Naive thymus-derived CD4-positive, alpha-beta T cell (primary cell): ENCODE measurements around the gene KRT80. TPM values are rescaled to one million over a fixed set of nuclear protein-coding genes. Genes with fewer than 3 reads are reported as not detected.

ENCODE experiments used
- ATAC-seq: fragments of 150-1000 bp; cut with Tn5 transposase; 2 replicates; pipeline ENCODE4 v1.10.0; 2021; ENCODE audit warnings: mild to moderate bottlenecking, moderate library complexity
- CTCF ChIA-PET: fragments of 350-600 bp; sonication (Branson Sonifier 250); formaldehyde crosslinking; loops from one replicate; lab custom pipeline; 2021; ENCODE audit warnings: antibody characterized with exemption; lab: Charles Lee
- POLR2A ChIA-PET: fragments of 350-600 bp; sonication (Branson Sonifier 250); formaldehyde crosslinking; loops from one replicate; lab custom pipeline; 2021; ENCODE audit warnings: antibody characterized with exemption, inconsistent platforms; lab: Charles Lee
- DNase-seq, 9 donors: peaks; one replicate each; pipeline versions ENCODE4 v3.0.0 to v3.0.0-alpha.2; 2020 to 2022; ENCODE audit warnings: mixed read lengths in 1 of 9
- H3K27ac ChIP-seq: one replicate; pipeline ENCODE4 v1.7.0; 2013; ENCODE audit warnings: mild to moderate bottlenecking, low read depth, low read length, moderate library complexity
- H3K27me3 ChIP-seq, 2 donors: one replicate each; pipeline ENCODE4 v1.7.0; 2013; ENCODE audit warnings: low read length in 2 of 2, mild to moderate bottlenecking in 2 of 2, moderate library complexity in 2 of 2; ENCODE audit not compliant: control insufficient read depth in 2 of 2, insufficient read depth in 2 of 2
- H3K36me3 ChIP-seq, 3 experiments: 1 replicate in 2 of 3; 2 replicates in 1 of 3; pipeline ENCODE4 v1.7.0; 2013; ENCODE audit warnings: low read length in 3 of 3, mild to moderate bottlenecking in 3 of 3, moderate library complexity in 1 of 3; ENCODE audit not compliant: insufficient read depth in 3 of 3, control insufficient read depth in 2 of 3
- H3K4me1 ChIP-seq, 2 donors: one replicate each; pipeline ENCODE4 v1.7.0; 2013; ENCODE audit warnings: low read length in 2 of 2, mild to moderate bottlenecking in 2 of 2, moderate library complexity in 1 of 2; ENCODE audit not compliant: control insufficient read depth in 2 of 2, insufficient read depth in 2 of 2
- H3K4me3 ChIP-seq: 2 replicates; pipeline ENCODE4 v1.7.0; 2013; ENCODE audit warnings: mild to moderate bottlenecking, low read length
- H3K9me3 ChIP-seq, 3 experiments: 1 replicate in 2 of 3; 2 replicates in 1 of 3; pipeline ENCODE4 v1.7.0; 2013; ENCODE audit warnings: low read length in 3 of 3; ENCODE audit not compliant: control insufficient read depth in 2 of 3
- H3K27ac Mint-ChIP-seq, 9 donors: one replicate each; pipeline ENCODE4 v1.8.0; 2020 to 2022; ENCODE audit warnings: mixed read lengths in 9 of 9, mild to moderate bottlenecking in 8 of 9, moderate library complexity in 5 of 9, inconsistent platforms in 2 of 9
- H3K27me3 Mint-ChIP-seq, 5 donors: one replicate each; pipeline ENCODE4 v1.8.0; 2021 to 2022; ENCODE audit warnings: mixed read lengths in 5 of 5, mild to moderate bottlenecking in 1 of 5
- H3K36me3 Mint-ChIP-seq, 5 donors: one replicate each; pipeline ENCODE4 v1.8.0; 2020 to 2022; ENCODE audit warnings: mixed read lengths in 5 of 5, mild to moderate bottlenecking in 3 of 5, inconsistent platforms in 1 of 5
- H3K4me1 Mint-ChIP-seq, 7 donors: one replicate each; pipeline ENCODE4 v1.8.0; 2020 to 2022; ENCODE audit warnings: mixed read lengths in 7 of 7, mild to moderate bottlenecking in 3 of 7, inconsistent platforms in 1 of 7
- H3K4me3 Mint-ChIP-seq, 10 donors: one replicate each; pipeline ENCODE4 v1.8.0; 2020 to 2022; ENCODE audit warnings: mild to moderate bottlenecking in 10 of 10, mixed read lengths in 10 of 10, moderate library complexity in 6 of 10, inconsistent platforms in 2 of 10
- H3K9me3 Mint-ChIP-seq, 11 donors: one replicate each; pipeline ENCODE4 v1.8.0; 2020 to 2022; ENCODE audit warnings: mixed read lengths in 11 of 11, mild to moderate bottlenecking in 4 of 11, inconsistent platforms in 1 of 11, moderate library complexity in 1 of 11
- intact Hi-C, 2 donors: fragments of 100-400 bp; cut with micrococcal nuclease; formaldehyde crosslinking; loops; one replicate each; pipeline ENCODE4 v1.15.1; 2023
- polyA plus RNA-seq, 2 donors: library from polyadenylated mRNA; unstranded; fragments of 300-500 nt; fragmentation: Illumina TruSeq; gene quantifications; one replicate each; pipeline ENCODE4 v1.2.3, GENCODE V29; 2021
- total RNA-seq, 6 experiments: library from RNA in 5 of 6; stranded (reverse) in 5 of 6; gene quantifications; 1 replicate in 5 of 6; 2 replicates in 1 of 6; pipeline ENCODE4 v1.2.3 and lab custom pipeline; 2021 to 2026

KRT80 gene
- total and polyA plus RNA-seq, 7 experiments from 2014 or later, result 0.12 TPM; not detected in 6

DNA sequence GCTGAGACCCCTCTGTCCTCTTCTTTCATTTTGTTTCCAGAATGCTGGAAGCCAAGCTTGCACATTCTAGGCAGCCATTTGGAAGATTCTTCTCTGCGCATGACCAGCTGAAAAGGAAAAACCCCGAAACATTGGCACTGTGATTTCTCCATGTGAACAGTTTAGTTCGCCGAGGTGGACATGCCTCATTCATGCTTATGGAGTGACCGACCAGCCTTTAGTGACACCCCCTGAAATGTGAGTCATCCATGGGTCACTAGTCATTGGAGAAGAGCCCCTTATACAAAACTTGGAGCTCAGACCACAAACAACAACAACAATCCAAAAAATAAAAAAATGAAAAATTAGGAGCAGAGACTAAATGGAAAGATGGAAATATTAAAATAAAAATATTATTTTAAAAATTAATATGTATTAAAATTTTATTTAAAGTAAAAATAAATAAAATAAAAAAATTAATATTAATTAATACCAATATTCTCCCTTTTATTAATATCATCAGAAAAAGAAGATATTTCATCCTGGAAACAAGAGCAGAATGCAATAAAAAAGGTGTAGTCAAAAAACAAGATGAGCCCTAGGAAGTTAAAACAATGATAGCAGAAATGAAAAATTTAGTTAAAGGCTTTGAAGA, 31.7 kb upstream of the KRT80 start:
- Histone ChIP-seq H3K4me1 (no peaks in the 10 kb centered on the region), H3K9me3 (no peaks in the 10 kb centered on the region), H3K4me3 (no peak overlapping the region), H3K27ac (no peak overlapping the region), H3K36me3 (no peaks in the 10 kb centered on the region), H3K27me3 (peaks cover 0 to 5% of the 10 kb centered on the region in 2 donors)
- intact Hi-C loops, result loop anchor here in 1 of 2 donors (2.0 to 5.0 kb wide), 2 partner anchors 55 to 104 kb away; no protein-coding TSS in a partner anchor
- H3K9me3 Mint-ChIP-seq, result peaks cover 0 to 1% (median 0%) of the 10 kb centered on the region in 11 donors
- H3K4me3 Mint-ChIP-seq, result no peak overlapping the region
- no peak for DNase-seq
- no peak for ATAC-seq
- H3K4me1 Mint-ChIP-seq, result peaks cover 0 to 9% (median 0%) of the 10 kb centered on the region in 7 donors
- POLR2A ChIA-PET, result no interaction called here
- H3K27ac Mint-ChIP-seq, result no peak overlapping the region
- CTCF ChIA-PET, result interaction anchor here (0.5 to 2.0 kb wide), 2 partner anchors 11 to 46 kb away, joined by 5 to 6 read pairs; no protein-coding TSS in a partner anchor
- H3K27me3 Mint-ChIP-seq, result peaks cover 39 to 63% (median 42%) of the 10 kb centered on the region in 5 donors
- H3K36me3 Mint-ChIP-seq, result no peaks in the 10 kb centered on the region

DNA sequence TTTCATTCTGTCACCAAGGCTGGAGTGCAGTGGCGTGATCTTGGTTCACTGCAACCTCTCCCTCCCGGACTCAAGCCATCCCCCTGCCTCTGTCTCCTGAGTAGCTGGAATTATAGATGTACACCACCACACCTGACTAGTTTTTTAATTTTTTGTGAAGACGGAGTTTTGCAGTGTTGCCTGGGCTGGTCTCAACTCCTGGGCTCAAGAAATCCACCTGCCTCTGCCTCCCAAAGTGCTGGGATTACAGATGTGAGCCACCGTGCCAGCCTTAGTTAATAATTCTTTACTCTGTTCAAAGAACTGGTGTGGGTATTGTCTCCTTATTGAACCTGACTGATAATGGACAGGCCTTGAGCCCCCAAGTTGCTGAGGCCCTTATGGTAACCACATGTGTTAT, 30.9 kb upstream of the KRT80 start:
- intact Hi-C loops, result loop anchor here in 1 of 2 donors (2.0 to 5.0 kb wide), 2 partner anchors 56 to 105 kb away; no protein-coding TSS in a partner anchor
- no peaks in the 10 kb centered on the region for H3K36me3 ChIP-seq
- no peak overlapping the region for H3K4me3 Mint-ChIP-seq
- H3K9me3 Mint-ChIP-seq, result peaks cover 0 to 1% (median 0%) of the 10 kb centered on the region in 11 donors
- H3K27ac Mint-ChIP-seq, result no peak overlapping the region
- H3K27me3 ChIP-seq, result peaks cover 0 to 5% of the 10 kb centered on the region in 2 donors
- DNase-seq, result no peak
- H3K27ac ChIP-seq, result no peak overlapping the region
- H3K4me1 ChIP-seq, result no peaks in the 10 kb centered on the region
- POLR2A ChIA-PET, result no interaction called here
- H3K4me1 Mint-ChIP-seq, result peaks cover 0 to 9% (median 0%) of the 10 kb centered on the region in 7 donors
- H3K9me3 ChIP-seq, result no peaks in the 10 kb centered on the region
- peaks cover 32 to 61% (median 40%) of the 10 kb centered on the region in 5 donors for H3K27me3 Mint-ChIP-seq
- no peak for ATAC-seq
- CTCF ChIA-PET, result interaction anchor here (2.0 kb wide), 1 partner anchor 10 kb away, joined by 5 read pairs; no protein-coding TSS in a partner anchor
- H3K36me3 Mint-ChIP-seq, result no peaks in the 10 kb centered on the region
- H3K4me3 ChIP-seq, result no peak overlapping the region

DNA sequence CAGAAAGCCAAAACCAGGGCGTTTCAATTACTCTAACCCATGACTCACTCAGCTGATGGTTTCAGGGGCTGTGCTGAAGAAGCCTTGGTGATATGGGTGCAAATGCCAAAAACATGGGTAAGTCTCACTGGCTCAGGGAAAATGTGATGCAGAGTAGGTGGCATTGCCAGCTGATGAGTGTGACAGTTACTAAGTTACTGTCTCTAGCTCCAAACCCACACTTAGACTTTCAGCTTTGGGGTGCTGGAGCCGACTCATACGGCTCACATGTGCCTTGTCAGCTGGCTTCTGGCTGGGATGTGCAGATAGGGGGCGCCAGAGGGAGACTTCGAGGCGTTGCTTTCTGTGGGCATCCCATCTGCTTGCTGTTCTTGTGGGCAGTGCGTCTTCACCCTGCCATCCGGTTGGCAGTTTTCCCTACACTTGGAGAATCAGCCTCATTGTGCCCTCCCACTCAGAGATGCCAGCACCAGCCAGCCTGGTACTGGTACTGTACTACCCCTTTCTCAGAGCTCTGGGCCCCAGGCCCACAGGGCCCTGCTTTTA, 30.2 kb upstream of the KRT80 start:
- CTCF ChIA-PET, result interaction anchor here (2.0 kb wide), 1 partner anchor 9 kb away, joined by 5 read pairs; no protein-coding TSS in a partner anchor
- H3K27ac Mint-ChIP-seq, result no peak overlapping the region

DNA sequence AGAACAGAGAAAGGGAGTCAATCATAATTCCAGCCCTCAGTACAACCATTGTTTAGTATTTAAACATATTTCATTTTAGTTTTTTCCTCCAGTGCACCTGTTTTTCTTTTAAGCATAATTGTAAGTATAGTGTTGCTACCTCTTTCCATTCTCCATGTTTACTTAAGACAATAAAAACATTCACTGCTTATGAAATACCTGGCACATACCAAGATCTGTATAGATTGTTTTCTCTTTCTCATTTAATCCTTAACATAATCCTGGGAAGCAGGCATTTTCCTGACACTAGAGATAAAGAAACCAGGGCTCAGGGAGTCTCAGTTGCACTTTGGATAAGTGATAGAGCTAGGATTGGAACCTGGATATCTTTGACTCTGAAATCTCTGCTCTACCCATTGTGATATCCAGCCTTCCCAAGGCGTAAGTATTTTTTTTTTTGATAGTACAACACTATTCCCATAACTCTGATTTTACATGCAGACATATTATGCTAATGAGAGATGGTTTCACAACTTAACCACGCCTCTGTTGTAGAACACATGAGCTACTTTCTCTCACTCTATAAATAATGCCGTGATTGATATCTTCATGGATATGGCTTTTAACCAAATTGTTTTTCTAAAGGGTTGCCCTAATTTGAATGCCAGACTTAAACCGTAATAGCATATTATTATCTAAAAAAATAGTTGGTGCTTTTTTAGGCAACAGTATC, 29.4 kb upstream of the KRT80 start:
- Histone ChIP-seq H3K27ac (no peak overlapping the region), H3K27me3 (peaks cover 0 to 5% of the 10 kb centered on the region in 2 donors), H3K4me1 (no peaks in the 10 kb centered on the region), H3K36me3 (no peaks in the 10 kb centered on the region), H3K4me3 (no peak overlapping the region), H3K9me3 (no peaks in the 10 kb centered on the region)
- DNase-seq, result no peak
- ATAC-seq, result no peak
- ChIA-PET CTCF (interaction anchor here (0.7 to 2.0 kb wide), 2 partner anchors 9 to 130 kb away, joined by 3 to 5 read pairs; no protein-coding TSS in a partner anchor), POLR2A (no interaction called here)
- Mint-ChIP-seq H3K4me3 (no peak overlapping the region), H3K27ac (no peak overlapping the region), H3K4me1 (peaks cover 0 to 9% (median 0%) of the 10 kb centered on the region in 7 donors), H3K36me3 (no peaks in the 10 kb centered on the region), H3K27me3 (peaks cover 32 to 48% (median 40%) of the 10 kb centered on the region in 5 donors), H3K9me3 (no peaks in the 10 kb centered on the region)
- intact Hi-C loops, result loop anchor here in 1 of 2 donors (5.0 kb wide), 1 partner anchor 106 kb away; no protein-coding TSS in a partner anchor

More for the DNA sequence above, 30.2 kb upstream of the KRT80 start:
- POLR2A ChIA-PET, result no interaction called here
- Histone ChIP-seq H3K36me3 (no peaks in the 10 kb centered on the region), H3K27me3 (peaks cover 0 to 5% of the 10 kb centered on the region in 2 donors), H3K4me1 (no peaks in the 10 kb centered on the region), H3K27ac (no peak overlapping the region), H3K4me3 (no peak overlapping the region), H3K9me3 (no peaks in the 10 kb centered on the region)
- intact Hi-C loops, result loop anchor here in 1 of 2 donors (2.0 to 5.0 kb wide), 2 partner anchors 57 to 105 kb away; no protein-coding TSS in a partner anchor
- Mint-ChIP-seq H3K4me3 (no peak overlapping the region), H3K9me3 (peaks cover 0 to 1% (median 0%) of the 10 kb centered on the region in 11 donors), H3K4me1 (peaks cover 0 to 9% (median 0%) of the 10 kb centered on the region in 7 donors), H3K27me3 (peaks cover 32 to 56% (median 40%) of the 10 kb centered on the region in 5 donors), H3K36me3 (no peaks in the 10 kb centered on the region)
- ATAC-seq (peak; percentile 73), DNase-seq (peak in 1 of 9 donors; percentile 75)

DNA sequence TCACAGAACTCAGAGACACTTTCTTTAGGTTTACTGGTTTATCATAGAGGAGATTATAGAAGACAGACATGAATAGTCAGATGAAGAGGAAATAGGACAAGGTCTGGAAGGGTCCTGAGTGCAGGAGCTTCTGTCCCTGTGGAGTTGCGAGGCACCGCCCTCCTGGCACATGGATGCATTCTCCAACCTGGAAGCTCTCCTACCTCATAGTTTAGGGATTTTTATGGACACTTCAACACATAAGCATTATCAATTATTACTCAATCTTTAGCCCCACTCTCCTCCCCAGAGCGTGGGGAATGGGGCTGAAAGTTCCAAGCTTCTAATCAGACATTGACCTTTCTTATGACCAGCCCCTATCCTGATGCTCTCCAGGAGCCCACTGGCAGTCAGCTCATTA, 28.7 kb upstream of the KRT80 start:
- Histone ChIP-seq H3K4me1 (no peaks in the 10 kb centered on the region), H3K27me3 (peaks cover 0 to 5% of the 10 kb centered on the region in 2 donors), H3K36me3 (no peaks in the 10 kb centered on the region), H3K9me3 (no peaks in the 10 kb centered on the region), H3K27ac (no peak overlapping the region), H3K4me3 (no peak overlapping the region)
- Mint-ChIP-seq H3K4me3 (no peak overlapping the region), H3K4me1 (peaks cover 0 to 9% (median 0%) of the 10 kb centered on the region in 7 donors), H3K9me3 (no peaks in the 10 kb centered on the region), H3K36me3 (no peaks in the 10 kb centered on the region), H3K27ac (no peak overlapping the region), H3K27me3 (peaks cover 32 to 46% (median 36%) of the 10 kb centered on the region in 5 donors)
- ATAC-seq, result no peak
- no peak for DNase-seq
- ChIA-PET CTCF (no interaction called here), POLR2A (no interaction called here)
- intact Hi-C loops, result loop anchor here in 1 of 2 donors (5.0 kb wide), 1 partner anchor 107 kb away; no protein-coding TSS in a partner anchor

DNA sequence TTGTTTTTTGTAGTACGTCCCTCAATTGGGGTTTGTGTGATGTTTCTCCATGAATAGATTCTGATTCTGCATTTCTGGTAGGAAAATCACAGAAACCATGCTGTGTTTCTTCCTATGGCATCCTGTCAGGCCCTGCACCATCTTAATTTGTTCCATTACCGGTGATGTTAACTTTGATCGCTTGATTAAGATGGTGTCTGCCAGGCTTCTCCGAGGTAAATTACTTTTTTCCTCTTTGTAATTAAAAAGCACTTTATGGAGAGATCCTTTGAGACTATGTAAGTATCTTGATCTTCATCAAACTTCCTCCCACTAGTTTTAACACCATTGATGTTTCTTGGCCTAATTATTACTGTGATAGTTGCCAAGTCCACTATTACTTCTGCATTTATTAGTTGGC, 26.2 kb upstream of the KRT80 start:
- ChIA-PET POLR2A (no interaction called here), CTCF (interaction anchor here (0.8 kb wide), 1 partner anchor 678 kb away, joined by 3 read pairs; no protein-coding TSS in a partner anchor)
- no peak overlapping the region for H3K4me3 ChIP-seq
- Mint-ChIP-seq H3K27me3 (peaks cover 19 to 40% (median 22%) of the 10 kb centered on the region in 5 donors), H3K4me3 (no peak overlapping the region), H3K4me1 (peaks cover 0 to 15% (median 5%) of the 10 kb centered on the region in 7 donors), H3K9me3 (no peaks in the 10 kb centered on the region), H3K36me3 (no peaks in the 10 kb centered on the region), H3K27ac (no peak overlapping the region)
- H3K9me3 ChIP-seq, result no peaks in the 10 kb centered on the region
- H3K36me3 ChIP-seq, result no peaks in the 10 kb centered on the region
- ATAC-seq (no peak), DNase-seq (no peak)
- no peaks in the 10 kb centered on the region for H3K4me1 ChIP-seq
- intact Hi-C loops, result no loop called here
- H3K27ac ChIP-seq, result no peak overlapping the region
- H3K27me3 ChIP-seq, result no peaks in the 10 kb centered on the region
